Stimulated activated CD8-positive, alpha-beta memory T cell treated with anti-CD3 and anti-CD28 coated beads, Interleukin-4, amount 100 ng/mL, for 48 hours (primary cell): ENCODE data around the gene GRHL3.
"Not testable (repeated sequence)": the region's sequence is repeated elsewhere in the genome, so short reads cannot be mapped to it uniquely, and the experiment has no call there.

ENCODE experiments used
- DNase-seq: peaks from one replicate; pipeline ENCODE4 v3.0.0-alpha.2; 2020

Gene GRHL3

DNA sequence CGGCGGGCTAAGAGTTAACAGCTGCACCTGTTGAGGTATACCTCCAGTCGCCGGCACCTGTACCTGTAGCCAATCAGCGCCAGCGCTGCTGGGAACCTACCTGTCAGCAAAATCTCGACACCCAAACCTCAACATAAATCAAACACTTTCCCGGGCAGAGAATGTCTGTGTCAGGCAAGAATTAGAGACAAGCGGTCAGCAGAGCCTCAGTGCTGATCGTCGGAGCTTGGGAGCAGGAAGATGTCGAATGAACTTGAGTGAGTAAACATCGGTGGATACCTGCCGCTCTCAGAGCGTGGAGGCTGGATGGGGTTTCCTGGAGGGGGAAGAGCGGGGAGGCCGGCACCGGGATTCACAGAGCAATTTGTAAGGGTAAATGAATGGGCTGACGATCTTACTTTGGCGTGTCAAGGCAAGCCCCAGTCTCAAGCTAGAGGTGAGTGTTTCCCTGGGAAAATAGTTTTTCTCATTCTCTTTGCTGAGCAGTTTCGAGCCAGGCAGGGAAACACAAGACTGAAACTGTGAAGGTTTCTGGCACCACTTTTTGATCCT is at the start of gene GRHL3:
TSS of gene GRHL3 (plus strand) at position 46 of the 552 bp plus-strand sequence. CDS start at position 241, 195 bp downstream.
- no peak for DNase-seq

DNA sequence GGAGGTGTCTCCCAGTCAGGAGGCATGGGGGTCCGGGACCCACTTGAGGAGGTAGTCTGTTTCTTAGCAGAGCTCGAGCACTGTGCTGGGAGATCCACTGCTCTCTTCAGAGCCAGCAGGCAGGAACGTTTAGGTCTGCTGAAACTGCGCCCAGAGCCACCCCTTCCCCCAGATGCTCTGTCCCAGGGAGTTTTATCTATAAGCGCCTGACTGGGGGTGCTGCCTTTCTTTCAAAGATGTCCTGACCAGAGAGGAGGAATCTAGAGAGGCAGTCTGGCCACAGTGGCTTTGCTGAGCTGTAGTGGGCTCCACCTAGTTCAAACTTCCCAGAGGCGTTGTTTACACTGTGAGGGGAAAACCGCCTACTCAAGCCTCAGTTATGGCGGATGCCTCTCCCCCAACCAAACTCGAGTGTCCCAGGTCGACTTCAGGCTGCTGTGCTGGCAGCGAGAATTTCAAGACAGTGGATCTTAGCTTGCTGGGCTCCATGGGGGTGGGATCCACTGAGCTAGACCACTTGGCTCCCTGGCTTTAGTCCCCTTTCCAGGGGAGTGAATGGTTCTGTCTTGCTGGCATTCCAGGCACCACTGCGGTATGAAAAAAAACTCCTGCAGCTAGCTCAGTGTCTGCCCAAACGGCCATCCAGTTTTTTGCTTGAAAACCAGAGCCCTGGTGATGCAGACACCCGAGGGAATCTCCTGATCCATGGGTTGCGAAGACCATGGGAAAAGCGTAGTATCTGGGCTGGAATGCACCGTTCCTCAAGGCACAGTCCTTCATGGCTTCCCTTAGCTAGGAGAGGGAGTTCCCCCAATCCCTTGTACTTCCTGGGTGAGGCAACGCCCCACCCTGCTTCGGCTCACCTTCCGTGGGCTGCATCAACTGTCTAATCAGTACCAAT is 44.7 kb upstream of the GRHL3 start:
- DNase-seq: not testable (repeated sequence)

DNA sequence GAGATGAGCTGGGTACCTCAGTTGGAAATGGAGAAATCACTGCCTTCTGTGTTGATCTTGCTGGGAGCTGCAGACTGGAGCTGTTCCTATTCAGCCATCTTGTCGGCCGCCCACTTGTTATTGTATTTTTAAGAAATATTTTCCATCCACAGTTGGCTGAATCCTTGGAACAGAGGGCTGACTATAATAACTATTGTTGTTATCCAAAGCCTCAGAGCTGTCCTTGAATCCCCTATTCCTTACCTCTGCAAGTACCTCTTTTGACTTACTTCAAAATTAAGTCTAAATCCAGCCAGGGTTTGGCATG is 44.1 kb upstream of the GRHL3 start:
- DNase-seq: no peak

GRCh38 chr1:24275510-24275909 is 43.6 kb upstream of the GRHL3 start:
- no peak for DNase-seq

DNA sequence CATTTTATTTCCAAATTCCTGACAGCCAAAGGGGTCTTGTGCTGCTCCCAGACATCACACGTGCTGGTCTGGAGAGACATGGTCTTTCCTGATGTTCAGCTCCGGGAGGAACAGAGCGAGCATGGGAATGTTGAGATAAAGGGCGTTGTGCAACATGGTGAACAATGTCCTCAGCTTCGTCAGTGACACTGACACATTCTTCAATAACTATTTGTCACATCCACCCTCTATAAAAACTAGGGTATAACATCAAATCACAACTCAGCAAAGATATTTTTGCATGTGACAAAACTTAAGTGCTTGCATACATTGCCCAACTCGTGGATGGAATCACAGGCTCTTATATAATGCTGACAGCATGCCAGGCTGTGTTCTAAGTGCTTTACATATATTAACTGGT is 42.4 kb upstream of the GRHL3 start:
- DNase-seq: no peak

DNA sequence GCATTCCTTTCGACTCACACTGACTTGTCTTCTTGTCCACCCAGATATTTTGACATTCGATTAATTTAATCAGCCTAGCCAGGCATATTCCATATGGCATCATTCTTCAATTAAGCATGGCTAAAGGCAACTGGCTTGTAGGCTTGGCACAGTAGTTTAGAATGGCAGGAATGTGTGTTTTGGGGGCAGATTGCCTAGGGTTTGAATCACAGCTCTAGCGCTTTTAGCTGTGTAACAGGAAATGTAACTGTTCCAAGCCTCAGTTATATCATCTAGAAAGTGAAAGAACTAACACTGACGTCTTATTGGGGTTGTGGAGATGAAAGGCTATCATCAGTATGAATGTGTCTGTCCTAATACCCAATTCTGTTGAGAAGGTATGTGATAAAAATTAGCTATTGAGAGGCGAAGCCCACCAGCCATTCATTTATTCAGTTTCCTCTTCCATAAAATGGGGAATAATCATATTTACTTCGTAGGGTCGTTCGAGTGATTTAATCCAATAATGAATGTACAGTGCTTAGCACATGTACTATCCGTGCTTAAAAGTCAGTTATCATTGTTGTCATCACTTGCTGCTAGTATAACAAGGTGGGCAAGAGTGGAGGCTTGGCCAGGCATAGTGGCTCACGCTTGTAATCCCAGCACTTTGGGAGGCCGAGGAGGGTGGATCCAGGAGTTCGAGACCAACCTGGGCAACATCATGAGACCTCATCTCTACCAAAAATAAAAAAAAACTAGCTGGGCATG is 41.6 kb upstream of the GRHL3 start:
- no peak for DNase-seq

GRCh38 chr1:24278726-24279125 is 40.4 kb upstream of the GRHL3 start:
- DNase-seq: no peak

- DNase-seq: no peak
These were observed 39.4 kb upstream of the GRHL3 start for GRCh38 chr1:24279590-24280232.

DNA sequence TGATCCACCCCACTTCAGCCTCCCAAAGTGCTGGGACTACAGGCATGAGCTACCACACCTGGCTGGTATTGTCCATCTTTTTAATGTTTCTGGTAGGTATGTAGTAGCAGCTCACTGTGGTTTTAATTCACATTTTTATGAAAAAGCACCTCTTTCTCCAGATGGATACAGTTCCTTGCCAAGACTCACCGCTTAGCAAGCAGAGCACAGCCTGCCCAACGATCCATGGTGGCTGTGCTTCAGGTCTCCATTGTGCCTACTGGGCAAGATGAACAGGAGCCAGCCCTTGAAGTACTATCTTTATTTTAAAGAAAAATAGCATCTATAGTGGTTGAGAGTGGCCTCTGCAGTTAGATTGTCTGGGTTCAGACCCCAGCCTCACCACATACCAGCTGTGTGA is 37.6 kb upstream of the GRHL3 start:
- no peak for DNase-seq

GRCh38 chr1:24282491-24282890 is 36.7 kb upstream of the GRHL3 start:
- no peak for DNase-seq

GRCh38 chr1:24283326-24284155 is 35.6 kb upstream of the GRHL3 start:
- DNase-seq: no peak

- no peak for DNase-seq
These were observed 35.0 kb upstream of the GRHL3 start for GRCh38 chr1:24284156-24284471.

- DNase-seq: no peak
These were observed 33.9 kb upstream of the GRHL3 start for GRCh38 chr1:24285231-24285630.

GRCh38 chr1:24286246-24287010 is 32.7 kb upstream of the GRHL3 start:
- DNase-seq: no peak

- DNase-seq: not testable (repeated sequence)
These were observed 31.4 kb upstream of the GRHL3 start for GRCh38 chr1:24287779-24288178.

GRCh38 chr1:24288479-24288878 is 30.7 kb upstream of the GRHL3 start:
- no peak for DNase-seq

DNA sequence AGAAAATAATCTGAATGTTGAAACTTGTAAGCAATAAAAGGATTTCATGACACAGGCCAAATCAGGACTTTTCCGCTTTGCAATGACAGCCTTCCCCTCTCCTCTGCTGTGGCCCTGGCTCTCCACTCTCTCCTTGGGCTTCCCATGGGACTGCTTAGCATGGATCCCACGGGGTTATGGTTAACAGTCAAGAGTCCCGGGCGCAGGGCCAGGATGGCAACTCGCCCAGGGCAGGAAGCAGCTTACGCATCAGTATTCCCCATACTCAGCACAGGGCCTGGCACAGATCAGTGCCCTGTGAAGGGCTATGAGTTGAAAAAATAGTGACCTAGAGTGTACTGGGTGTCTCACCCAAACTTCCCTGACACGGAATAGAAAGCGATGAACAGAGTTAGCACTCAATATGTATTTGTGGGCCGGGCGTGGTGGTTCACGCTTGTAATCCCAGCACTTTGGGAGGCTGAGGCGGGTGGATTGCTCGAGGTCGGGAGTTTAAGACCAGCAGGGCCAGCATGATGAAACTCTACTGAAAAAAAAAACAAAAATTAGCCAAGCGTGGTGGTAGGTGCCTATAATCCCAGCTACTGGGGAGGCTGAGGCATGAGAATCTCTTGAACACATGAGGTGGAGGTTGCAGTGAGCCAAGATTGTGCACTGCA is 29.1 kb upstream of the GRHL3 start:
- no peak for DNase-seq

DNA sequence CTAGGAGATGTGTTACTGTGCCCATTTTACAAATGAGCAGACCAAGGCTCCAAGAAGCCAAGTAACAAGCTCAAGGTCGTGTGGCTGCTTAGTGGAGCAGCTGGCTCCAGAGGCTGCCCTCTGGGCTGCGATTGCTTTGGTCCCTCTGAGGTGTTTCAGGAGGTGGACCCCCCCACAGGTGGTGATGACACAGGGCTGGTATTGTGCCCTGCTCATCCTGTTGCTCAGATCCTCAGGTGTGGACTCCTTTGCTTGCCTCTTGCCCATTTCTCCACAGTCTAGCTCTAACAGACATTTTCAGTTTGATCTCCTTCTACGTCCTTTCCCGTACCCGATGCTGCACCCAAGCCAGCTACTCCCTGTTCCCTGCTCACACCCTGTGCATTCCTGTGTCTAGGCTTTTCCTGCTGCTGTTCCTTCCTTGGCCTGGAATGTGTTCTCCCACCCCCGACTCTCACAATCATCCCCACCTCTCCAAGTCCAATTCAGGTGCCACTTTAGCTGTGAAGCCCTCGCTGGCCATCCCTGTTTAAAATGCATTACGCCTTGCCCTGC is 28.1 kb upstream of the GRHL3 start:
- no peak for DNase-seq

GRCh38 chr1:24292103-24292502 is 27.1 kb upstream of the GRHL3 start:
- DNase-seq: no peak

- DNase-seq: no peak
These were observed 26.3 kb upstream of the GRHL3 start for GRCh38 chr1:24292887-24293286.
